ENCODE measurements around the gene MRPL44.

Gene MRPL44

DNA sequence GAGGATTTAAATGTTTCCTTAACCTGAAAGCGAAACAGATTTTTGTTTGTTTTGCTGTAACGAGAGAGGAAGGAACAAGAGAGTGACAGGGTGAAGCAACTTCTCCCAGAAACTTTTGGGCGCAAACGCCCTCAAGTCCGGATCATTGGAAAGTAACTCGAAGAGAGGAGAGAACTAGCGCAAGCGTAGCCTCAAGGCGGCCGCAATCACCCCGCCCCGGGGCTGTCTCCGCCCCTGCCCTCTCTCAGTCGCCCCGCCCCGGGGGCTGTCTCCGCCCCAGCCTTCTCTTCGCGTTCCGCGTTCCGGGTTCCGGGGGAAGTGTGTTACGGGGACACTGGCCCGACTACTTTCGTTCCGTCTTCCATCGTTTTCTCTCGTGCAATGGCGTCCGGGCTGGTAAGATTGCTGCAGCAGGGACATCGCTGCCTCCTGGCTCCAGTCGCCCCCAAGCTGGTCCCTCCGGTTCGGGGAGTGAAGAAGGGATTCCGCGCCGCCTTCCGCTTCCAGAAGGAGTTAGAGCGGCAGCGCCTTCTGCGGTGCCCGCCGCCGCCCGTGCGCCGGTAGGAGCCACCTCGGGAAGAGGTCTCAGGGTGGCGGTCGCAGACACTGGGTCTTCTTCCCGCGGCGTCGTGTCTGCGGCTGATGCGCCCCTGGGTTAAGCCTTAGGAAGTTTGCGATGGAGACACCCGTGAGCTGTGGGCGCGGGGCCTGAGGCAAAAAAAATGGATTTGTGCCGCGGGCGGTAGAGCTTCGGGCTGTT, at the start of gene MRPL44:
Gene MRPL44, plus strand, starts transcription at position 372 of the 760 bp plus-strand sequence. Its CDS starts 10 bp downstream, at position 382.
- peak; percentile 98 for DNase-seq

DNA sequence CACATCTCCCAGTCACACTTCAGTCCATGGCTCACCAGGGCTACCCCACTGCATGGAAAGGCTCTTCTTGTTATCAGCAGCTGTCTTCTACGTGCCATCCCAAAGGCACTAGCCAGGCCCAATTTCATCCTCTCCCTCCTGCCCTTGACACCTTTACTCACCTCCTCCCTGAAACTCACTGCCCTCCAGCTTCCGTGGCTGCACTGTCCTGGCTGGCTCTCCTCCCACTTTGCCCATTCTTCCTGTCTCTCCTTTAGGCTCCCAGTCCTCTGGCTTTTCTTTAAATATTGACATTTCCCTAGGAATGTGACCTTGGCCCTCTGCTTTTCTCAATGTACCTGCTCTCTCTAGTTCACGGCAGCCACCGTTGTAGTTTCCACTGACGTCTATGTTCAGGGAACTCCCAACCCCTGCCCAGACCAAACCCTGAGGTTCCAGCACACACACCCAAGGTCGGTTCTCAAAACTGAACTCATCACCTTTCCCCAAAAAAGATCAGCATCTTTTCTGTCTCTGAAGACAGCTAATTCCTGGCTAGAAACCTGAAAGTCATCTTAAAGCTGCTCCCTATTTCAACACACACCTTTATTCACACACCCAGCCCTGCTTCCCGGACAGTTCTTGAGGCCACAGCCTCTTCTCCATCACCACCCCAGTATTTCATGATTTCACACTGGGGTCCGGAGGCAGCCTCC, 48.8 kb upstream of the MRPL44 start:
- DNase-seq, result no peak

DNA sequence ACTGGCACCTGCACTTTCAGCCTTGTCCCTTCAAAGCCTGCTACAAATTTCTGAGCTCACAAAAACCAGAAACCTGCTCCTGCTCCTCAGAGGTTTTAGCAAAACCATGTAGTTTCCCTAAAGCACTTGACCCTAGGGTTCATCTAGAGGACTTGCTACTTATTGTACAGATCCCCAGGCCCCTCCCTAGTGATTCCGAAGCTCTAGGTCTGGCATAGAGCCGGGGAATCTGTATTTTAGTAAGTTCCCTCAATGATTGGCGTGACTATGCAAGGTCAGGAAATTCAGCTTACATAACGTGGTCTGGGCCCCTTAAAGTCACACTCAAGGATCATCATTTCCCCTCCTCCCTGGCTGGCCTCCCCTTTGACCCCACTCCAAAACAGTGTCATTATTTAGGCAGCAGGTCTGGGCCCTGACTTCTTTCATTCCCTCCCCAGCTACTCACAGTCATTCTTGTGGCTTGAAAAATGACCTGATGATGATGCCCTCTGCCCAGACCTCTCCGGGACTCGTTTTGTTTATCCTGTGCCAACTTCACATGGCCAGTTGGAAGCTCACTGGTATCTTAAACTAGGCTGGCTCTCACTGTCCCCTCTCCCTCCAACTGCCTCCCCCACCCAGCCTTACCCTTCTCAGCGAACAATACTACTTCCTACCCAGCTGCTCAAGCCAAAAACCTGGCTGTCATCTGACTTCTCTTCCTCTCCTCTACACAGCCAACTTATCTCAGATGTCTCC, 48.1 kb upstream of the MRPL44 start:
- no peak for DNase-seq

DNA sequence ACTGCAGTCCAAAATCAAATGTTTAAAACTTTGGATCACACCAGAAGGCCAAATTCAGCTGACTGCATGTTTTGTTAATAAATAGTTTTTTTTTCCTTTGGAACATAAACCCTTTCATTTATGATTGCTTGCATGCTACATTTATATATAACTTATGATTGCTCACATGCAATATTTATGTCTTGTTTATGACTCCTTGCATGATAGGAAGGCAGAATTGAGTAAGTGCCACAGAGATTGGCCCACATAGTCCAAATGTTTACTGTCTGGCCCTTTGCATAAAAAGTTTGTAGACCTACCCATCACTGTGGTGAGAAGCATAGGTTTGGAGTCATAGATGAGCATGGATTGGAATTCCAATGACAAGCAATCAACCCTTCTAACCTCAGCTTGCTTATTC, 42.9 kb upstream of the MRPL44 start:
- DNase-seq, result no peak

DNA sequence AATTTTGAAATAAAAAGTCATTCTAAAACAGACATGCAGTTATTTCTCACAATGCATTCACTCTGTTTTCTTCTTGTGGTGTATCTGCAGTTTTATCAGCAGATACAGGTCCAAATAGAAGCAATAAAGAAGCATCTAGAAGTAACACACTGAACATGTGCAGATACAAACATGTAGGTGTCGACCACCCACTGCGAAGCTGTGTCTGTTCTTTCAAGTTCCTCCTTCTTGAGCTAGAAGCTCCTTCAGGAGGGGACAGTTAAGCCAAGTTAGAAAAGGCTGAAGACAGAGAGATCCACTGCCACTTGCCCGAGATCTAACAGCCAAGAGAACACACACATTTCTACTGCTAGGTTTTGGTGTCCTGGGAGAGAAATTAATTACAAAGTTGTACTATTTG, 42.2 kb upstream of the MRPL44 start:
- no peak for DNase-seq

DNA sequence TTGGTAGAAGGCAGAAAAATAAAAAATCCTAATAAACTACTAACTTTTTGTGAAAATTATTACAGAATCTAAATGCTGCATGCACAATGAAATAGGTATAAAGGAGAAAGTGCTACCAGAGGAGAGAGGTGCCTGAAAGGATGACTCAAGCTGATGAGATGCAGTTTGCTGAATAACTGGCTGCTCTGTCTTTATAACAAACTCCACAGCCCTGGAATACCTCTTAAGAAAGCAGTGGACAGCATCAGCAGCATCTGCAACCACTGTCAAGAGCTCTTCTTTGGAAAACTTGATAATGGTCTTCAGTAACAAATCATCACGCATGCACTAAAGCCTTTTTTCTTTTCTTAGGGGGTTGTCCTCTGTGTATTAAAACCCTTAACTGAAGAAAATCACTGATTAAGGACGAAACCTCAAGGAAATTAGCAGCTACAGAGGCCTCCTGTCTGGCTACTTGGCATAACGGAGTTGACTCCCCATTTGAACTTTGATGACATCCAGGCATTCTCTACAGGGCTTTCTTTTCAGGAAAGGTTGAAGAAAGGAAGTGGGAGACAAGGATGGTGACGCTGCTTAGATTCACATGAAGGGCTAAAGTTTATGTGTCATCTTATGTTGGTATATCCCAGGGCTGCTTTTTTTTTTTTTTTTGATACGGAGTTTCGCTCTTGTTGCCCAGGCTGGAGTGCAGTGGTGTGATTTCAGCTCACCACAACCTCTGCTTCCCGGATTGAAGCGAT, 40.9 kb upstream of the MRPL44 start:
- no peak for DNase-seq

DNA sequence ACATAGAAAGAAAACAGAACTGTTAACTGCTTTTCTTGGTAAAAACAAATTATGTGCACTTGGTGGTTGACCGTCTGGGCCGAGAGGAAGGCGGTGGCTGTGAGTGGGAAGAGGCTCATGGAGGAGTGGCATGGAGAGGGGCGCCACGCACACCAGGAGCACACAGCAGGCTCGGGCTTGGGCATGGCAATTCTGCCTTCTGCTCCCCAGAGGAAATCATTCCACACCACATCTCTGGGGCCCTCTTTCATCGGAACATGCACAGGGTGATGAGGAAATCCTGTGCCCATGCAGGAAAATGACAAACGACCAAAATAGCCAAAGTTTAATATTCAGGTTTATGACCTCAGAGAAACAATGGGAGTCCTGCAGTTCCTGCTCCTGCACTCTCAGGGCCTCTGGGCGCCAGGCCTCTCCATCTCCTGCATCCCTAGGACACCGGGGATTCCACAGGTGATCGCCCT, 38.6 kb upstream of the MRPL44 start:
- DNase-seq, result no peak

DNA sequence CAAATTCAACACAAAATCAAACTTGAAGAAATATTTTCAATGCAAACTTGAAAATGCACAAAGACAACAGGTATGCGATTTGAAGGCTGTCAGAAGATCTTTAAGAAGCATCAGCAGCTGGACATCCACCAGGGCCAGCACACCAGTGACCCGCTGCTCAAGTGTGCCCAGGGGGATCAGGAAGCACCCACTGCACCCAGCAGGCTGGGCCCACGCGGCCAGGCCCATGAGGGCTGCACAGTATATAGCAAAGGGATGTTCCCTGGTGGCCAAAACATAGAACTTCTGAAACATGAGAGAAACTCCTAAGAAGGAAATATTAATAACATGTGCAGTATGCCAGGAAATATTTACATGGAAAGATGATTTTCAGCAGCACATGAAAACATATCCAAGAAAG, 37.2 kb upstream of the MRPL44 start:
- no peak for DNase-seq

DNA sequence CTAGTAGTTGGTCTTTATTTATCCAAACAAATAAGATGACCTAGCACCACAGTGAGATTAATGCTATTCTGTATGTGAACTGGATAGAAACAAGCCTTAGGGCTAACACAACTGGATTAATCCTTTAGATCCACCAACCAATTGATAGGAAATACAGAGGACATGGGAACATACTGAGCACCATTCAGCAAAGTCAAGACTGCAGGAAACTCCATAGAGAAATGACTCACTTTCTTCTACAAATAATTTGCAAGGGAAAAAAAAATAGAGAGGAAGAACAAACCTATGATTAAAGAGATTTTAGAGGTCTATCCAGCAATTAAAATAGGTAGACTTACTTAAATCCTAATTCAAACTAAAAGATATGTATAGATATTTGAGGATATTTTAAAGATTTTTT, 36.1 kb upstream of the MRPL44 start:
- DNase-seq, result no peak

DNA sequence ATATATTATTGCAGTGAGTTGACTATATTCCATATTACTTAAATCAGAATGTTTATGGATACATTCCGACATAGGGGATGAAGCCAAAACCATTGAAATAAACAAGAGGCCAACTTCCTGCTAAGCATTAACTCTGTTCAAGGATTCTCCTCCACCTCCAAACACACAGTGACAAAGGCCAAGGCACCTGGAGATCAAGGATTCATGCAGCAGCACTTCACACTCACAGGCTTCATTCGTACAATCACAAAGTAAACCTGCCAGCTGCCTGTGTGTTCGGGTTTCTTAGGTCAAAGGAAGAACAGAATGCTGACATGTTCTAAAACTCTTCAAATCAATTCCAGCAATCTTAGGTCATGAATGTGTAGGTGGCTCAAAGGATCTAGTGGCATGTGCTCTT, 35.0 kb upstream of the MRPL44 start:
- no peak for DNase-seq

DNA sequence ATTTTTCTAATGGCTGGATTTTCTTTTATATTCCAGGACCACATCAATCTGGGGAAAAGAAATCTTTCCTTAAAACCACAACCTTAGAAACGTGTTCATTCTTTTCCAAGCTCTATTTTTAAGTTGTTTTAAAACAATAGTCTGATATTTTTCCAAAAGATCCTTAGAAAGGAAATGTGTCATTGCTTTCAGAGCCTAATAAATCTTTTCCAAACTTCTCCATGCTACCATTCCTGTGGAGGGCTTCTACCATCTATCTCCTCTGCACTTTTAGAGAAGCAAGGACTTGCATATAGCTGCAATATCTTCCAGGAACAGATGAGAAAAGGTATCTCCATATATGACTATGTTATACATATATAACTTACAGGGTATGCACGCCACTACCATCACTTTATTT, 33.3 kb upstream of the MRPL44 start:
- no peak for DNase-seq

DNA sequence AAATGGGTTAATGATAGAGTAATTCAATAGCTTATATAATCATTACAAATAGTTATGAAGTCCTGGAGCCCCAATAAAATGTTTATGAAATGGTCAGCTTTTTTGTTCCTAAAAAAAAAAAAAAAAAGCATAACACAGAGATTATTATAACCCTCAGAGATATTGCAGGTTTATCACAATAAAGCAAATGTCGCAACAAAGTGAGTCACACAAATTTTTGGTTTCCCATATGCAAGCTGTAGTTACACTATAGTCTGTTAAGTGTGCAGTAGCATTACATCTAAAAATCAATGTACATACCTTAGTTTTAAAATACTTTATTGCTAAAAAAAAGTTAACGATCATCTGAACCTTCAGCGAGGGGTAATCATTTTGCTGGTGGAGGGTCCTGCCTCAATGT, 32.2 kb upstream of the MRPL44 start:
- no peak for DNase-seq

DNA sequence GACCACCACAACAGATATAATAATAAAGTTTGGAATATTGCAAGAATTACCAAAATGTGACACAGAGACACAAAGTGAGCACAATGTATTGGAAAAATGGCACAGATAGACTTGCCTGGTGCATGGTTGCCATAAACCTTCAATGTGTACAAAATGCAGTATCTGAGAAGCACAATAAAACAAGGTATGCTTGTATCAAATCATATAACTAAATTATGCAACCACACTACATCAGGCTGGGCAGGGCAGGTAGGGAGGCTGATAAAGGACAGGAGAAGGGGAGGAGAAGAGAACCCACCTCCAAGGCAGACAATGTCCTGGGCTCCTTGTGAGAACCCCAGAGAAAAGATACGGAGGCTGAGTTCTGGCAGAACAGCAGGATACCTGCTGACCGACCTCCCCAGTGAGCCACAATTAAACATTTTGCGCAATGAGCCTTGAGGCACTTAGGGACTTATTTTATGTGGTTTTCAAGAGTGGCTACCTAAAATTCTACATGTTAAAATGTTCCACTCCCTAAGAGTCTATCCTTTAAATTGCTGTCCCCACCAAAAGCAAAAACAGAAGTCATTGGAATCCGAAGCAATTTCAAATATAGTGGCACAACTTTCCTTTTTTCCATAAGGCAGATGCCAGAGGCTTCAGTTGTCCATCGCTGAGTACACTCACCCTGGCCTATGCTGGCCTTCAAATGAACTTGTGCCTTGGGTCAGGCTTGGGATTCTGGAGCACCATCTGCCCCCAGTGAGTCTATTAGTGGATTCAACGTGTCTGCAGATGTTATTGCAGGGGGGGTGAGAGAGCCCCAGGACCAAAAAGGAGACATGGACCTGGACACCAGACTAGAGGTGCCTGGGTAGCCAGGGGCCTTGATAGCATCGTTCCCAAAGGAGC, 28.9 kb upstream of the MRPL44 start:
- no peak for DNase-seq

DNA sequence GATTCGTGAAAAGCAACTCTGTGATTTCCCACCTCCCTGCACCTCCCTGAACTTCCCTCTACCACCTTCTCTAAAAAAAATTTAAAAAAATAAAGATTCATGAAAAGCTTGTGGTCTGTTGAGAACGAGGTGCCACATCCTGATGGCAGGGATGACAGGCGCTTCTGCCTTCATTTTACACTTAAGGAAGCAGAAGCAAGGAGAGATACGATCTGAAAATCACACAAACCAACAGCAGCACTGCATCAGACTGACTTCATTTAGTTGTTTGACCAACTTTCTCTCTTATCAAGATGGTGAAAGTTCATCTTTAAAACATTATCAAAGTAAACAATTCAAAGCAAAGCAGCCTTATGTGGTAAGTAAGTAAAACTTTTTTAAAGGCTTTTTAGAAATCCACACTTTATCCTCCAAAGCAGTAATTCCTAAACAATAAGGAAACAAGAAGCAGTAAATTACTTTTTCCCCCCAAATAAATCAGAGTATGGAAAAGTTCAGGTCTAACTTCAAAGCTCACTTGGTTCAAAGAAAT, 27.6 kb upstream of the MRPL44 start:
- DNase-seq, result no peak

DNA sequence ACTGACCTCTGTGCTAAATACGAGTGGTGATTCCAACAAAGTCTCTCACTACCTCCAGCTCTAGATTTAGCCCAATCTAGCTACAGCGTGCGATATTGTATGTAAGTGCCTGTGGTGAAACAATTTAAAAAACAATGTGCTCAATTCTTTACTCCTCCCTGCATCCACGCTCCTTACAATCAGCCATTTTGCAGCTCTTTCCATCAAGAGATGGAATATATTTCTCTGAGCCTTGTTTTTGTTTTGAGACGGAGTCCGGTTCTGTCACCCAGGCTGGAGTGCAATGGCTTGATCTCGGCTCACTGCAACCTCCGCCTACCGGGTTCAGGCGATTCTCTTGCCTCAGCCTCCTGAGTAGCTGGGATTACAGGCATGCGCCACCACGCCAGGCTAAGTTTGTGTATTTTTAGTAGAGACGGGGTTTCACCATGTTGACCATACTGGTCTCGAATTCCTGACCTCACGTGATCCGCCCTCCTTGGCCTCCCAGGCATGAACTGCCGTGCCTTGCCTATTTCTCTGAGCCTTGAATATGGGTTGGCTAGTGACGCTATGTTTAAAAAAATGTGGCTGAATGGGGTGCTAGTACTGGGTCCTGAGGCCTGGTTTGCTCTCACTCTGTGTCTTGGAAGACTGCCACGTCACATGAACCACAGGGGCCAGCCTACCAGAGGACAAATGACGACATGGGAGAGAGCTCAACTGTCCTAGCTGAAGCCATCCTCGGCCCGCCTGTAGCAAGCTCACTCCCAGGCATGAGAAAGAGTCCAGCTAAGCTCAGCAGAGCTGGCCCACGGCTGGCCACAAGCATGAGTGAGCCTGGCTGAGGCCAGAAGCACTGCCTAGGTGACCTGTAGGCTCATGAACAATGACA, 26.9 kb upstream of the MRPL44 start:
- no peak for DNase-seq

DNA sequence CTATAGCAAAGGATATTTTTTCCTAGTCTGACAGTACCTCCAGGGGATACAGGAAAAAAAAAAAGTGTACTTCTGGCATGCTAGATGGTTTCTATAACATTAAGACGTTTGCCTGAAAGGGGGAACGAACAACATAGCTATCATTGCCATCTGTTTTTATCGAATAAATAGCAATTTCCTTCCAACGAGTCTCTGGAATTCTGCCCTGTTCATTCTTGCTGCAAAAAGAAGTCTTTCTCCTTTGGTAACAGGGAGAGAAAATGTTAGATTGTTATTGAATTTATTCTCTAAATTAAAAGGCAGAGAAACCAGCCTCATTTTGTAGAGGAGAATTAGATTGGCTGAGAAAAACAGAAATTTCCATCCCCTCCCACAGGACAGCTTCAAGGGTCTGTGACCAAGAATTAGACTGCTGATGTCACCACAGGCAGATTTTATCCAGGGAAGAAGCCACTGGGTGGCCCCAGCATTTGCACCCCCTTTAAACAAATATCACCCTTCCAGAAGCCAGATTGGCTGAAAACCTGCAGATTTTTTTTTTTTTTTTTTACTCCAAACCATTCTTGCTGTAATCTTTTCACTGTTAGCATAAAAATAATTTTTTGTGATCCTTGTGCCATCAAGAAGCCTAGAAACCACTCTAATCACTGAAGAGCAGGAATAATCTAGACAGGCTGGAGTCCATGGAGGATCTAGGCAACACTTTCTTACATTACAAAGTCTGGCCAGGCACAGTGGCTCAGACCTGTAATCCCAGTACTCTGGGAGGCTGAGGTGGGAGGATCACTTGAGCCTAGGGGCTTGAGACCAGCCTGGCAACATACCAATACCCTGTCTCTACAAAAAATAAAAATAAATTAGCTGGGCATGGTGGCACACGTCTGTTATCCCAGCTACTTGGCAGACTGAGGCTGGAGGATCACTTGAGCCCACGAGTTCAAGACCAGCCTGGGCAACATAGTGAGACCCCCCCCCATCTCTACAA, 24.2 kb upstream of the MRPL44 start:
- no peak for DNase-seq

DNA sequence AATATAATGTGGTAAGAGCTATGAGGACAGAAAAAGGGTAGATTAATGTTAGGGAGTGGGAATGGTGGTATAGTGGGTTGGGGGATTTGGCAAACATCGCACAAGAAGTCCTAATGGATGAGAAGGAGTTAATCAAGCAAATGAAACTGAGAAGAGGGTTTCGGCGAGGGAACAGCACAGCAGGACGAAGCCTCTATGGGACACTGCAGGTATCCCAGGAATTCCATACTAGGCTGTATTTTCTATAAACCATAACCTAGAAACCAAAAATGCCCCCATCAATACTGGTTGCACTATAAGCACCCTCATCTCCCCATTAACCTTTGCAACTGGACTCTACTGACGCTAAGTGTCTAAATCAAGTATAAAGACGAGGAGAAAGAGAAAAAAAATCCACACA, 22.4 kb upstream of the MRPL44 start:
- DNase-seq, result no peak

DNA sequence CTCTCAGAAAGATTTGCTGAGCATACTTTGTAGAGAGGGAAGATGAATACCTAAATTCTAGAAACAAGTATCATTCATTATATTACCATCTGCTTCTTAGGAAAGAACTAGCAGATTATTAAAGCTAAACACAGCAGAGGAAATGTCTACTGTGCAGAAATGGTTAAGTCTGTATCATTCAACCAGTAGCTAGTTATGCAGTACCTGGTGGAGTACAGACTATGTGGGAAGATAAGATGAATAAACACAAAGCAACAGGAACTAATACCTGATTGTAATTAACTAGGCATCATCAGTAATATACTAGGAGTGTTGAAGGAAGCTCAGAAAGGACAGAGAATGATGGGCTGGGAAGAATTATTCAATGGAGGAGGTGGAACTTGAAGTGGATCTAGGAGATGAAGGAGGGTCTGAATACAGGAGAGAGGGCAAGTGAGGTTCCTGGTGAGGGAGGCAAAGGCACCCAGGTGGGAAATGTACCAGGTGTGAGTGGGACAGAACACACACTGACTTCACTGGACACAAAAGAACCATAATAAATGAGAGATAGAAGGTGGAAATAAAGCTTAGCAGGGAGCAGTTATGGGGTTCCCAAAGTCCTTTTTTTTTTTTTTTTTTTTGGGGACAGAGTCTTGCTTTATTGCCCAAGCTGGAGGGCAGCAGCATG, 21.7 kb upstream of the MRPL44 start:
- DNase-seq, result no peak

DNA sequence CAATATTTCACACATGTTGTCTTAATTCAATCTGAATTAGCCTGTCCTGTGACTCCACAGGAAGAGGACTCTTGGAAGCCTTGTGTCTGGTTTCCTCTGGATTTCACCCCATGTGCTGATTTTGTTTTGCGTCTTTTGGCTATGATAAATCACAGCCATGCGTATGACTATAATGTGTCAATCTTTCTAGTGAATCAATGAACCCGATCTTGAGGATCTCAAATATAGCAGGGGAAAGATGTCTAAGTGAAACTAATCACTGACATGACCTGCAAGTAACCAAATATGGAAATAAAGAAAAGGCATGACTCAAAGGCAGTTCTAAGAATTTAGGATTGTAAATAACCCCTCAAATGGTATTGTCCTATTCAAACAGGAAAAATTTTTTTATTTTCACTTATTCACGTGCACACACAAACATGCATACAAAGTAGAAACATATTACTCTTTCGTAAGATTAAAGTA, 20.4 kb upstream of the MRPL44 start:
- no peak for DNase-seq
